GM18873 (cell line): Measurements from ENCODE around the gene TJP2.
A peak's percentile ranks its signal among the peaks of the same experiment; 100 is the strongest.

Experiments used
- ATAC-seq: cut with Tn5 transposase; IDR thresholded peaks from one replicate; pipeline ENCODE4 v1.9.1; 2021; ENCODE audit warnings: mild to moderate bottlenecking, moderate library complexity, moderate number of reproducible peaks; ENCODE audit not compliant: unreplicated experiment, low FRiP score

The TJP2 gene

DNA sequence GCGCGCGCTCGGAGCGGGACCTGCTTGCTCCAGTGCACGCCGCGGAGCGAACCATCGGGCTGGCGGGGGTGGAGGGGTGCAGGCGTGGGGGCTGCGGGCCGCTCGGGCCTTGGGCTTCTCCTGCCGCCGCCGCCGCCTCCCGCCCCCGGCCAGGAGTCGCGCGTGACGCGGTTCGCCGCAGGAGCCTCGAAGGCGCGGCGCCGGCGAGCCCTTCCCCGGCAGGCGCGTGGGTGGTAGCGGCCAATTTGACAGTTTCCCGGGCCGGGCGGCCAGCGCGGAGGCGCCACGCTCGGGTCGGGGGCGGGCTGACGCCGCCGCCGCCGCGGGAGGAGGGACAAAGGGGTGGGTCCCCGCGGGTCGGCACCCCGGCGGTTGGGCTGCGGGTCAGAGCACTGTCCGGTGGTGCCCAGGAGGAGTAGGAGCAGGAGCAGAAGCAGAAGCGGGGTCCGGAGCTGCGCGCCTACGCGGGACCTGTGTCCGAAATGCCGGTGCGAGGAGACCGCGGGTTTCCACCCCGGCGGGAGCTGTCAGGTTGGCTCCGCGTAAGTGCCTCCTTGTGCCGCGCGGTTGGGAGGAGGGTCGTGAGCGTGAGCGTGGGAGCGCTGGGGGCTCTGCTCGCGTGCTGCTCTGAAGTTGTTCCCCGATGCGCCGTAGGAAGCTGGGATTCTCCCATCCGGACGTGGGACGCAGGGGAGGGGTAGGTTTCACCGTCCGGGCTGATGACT lies at the start of gene TJP2:
Gene TJP2 (plus strand): TSS at position 387 of the 725 bp plus-strand sequence. CDS start 96 bp downstream, at position 483.
- peak; percentile 31 for ATAC-seq

GRCh38 chr9:69130456-69131441 lies 43.3 kb upstream of the TJP2 start:
- no peak for ATAC-seq

- no peak for ATAC-seq
These were observed 42.4 kb upstream of the TJP2 start for GRCh38 chr9:69131682-69132081.

GRCh38 chr9:69132361-69132760 lies 41.7 kb upstream of the TJP2 start:
- ATAC-seq, result no peak

GRCh38 chr9:69134412-69134811 lies 39.7 kb upstream of the TJP2 start:
- ATAC-seq, result no peak

GRCh38 chr9:69136185-69136584 lies 37.9 kb upstream of the TJP2 start:
- no peak for ATAC-seq

DNA sequence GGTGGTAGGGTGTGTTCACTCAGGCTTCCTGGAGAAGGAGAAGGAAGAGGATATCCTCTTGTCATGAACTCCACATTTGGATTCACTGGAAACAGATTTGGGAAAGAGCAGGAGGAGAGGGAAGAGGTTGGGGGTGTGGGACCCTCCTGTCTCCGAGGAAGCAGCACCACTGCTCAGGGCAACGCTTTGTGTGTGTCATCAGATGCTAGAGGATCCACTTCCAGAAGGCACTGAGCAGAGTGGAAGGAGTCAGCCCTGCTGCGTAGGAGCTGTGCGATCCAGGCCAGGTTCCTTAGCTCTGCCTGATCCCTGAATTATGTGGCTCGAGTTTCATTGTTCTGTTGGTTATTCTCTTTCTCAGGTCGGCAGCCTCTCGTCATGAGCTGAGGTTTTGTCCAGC lies 37.3 kb upstream of the TJP2 start:
- no peak for ATAC-seq

DNA sequence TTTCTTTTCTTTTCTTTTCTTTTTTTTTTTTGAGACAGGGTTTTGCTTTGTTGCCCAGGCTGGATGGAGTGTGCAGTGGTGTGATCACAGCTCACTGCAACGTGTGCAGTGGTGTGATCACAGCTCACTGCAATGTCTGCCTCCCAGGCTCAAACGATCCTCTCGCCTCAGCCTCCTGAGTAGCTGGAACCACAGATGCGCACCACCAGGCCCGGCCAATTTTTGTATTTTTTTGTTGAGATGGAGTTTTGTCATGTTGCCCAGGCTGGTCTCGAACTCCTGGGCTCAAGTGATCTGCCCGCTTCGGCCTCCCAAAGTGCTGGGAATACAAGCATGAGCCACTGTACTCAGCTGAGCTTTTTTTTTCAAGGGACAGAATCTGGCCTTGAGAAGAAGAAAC lies 36.8 kb upstream of the TJP2 start:
- no peak for ATAC-seq

DNA sequence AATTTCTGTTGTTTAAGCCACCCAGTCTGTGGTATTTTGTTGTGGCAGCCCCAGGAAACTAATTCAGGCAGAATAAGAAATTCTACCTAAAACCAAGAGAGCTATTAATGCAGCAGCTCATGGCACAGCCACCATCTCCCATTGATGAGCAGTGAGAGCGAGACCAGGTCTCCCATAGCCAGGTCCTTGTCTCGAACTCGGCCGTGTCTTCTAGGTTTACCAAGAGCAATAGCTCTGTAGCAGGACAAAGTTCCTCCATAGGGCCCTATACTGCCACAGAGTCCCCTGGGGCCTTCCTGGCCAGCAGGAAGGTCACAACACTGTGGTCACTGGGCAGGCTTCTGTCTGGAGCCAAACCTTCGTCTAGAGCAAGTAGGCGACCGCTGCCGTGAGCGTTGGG lies 34.5 kb upstream of the TJP2 start:
- ATAC-seq, result no peak

DNA sequence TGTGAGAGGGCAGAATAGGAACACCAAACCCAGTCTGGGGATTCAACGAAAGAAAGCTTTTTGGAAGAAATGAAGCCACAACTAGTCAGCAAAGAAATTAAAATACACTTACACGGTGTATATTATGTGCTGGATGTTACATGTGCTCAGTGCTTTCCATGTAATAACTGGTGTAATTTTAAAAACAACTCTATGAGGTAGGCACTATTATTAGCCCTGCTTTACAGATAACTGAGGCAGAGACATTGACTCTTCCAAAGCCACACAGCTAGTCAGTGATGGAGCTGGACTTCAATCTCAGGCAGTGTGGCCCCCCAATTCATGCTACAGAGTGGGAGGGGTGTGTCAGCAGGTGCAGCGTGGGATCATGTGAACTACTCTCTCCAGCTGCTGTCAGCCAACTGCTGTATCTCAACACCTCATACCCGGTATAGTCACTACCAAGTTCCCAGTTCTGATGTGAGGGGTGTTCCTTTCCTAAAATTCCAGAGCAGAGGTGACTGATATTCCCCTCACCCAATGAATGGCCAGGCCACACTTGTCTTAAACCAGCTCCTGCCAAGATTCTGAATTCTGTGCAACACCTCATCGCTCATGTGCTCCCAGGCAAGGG lies 33.8 kb upstream of the TJP2 start:
- no peak for ATAC-seq

- ATAC-seq, result no peak
These were observed 32.2 kb upstream of the TJP2 start for GRCh38 chr9:69141851-69142250.

- no peak for ATAC-seq
These were observed 30.8 kb upstream of the TJP2 start for GRCh38 chr9:69143291-69143690.

DNA sequence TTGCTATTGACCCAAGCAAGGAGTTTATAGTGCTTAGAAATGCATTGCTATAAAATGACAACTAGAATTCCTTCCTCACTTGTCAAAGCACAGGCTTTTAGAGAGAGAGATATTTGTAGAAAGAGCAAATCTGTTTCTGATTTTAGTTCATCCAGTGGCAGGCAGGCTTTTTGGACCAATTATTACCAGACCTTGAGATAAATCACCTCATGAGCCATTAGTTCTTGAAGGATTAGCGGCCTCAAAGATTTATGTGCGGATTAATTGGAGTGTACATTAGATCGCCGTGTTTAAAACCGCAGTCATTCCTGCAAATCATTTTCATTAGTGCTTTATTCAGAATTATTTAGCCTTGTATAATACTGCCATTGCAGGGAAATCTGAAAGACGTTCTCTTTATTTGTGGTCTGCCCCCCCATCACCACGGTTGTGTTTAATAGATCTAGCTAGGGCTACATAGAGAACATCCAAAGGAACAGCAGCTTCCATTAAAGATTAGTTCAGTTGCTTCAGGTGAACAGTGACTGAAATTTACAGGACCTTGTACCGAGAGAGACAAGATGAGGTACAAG lies 28.8 kb upstream of the TJP2 start:
- no peak for ATAC-seq

GRCh38 chr9:69147041-69147834 lies 26.8 kb upstream of the TJP2 start:
- no peak for ATAC-seq

GRCh38 chr9:69149321-69149807 lies 24.7 kb upstream of the TJP2 start:
- no peak for ATAC-seq

DNA sequence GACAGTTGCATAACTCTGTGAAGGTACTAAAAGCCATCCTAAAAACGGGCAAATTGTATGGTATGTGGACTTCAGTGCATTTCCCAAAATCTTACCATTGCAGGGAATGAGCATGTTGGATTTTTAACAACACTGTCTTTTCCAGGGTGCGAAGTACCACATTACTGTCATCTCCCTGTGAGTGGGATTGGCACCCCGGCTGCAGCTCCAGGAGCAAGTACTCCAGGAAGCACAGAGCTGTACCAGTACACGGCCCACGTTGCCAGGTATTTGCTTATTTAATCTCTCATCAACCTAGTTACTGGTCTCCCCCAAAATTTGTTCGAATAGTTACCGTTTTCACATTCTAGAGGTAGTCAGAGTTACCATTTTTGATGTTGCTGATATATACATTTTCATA lies 22.6 kb upstream of the TJP2 start:
- no peak for ATAC-seq

DNA sequence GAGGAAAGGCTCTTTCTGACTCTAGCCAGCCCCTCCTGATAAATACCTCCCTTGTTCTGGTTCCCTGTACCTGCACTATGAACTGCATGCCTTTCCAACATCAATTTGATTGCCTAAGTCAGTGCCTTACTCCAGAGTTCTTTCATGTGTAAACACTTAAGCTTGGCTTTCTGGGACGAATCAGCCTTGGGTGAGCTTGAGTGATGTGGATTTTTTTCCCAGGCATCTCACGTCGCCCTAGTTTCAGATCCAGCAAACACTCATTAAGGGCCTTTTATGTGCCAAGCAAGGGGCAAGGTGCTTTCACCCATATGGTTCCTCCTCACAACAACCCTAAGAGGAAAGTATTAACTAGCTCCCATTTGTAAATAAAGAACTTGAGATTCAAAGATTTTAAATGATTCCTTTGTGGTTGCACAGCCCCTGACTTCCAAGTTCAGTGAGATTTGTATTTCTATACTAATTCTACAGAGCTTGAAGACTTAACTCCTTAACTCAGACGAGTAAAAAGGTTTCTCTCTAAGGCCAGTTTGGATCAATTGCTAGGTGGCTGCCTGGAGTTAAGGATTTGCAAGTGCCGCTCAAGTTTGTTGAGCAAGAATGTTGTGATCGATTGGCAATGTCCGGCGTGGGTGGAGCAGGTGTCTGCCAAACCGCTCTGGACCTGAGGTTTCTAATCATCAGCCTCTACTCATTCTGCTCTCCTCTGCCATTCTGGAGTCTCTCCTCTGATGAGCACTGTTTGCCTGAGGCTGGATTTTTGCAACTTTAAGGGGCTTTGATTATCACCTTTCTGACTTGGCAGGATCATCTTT lies 20.2 kb upstream of the TJP2 start:
- ATAC-seq, result no peak

- peak; percentile 100 for ATAC-seq
These were observed 18.6 kb upstream of the TJP2 start for GRCh38 chr9:69155341-69156030.
